Posterior cingulate gyrus (tissue), 11 donors: ENCODE data around the gene TRIOBP.
A peak's percentile ranks its signal among the peaks of the same experiment; 100 is the strongest.

Experiments
- DNase-seq, 10 donors: peaks; one replicate each; pipeline versions ENCODE4 v3.0.0 to v3.0.0-alpha.2; 2020 to 2021; ENCODE audit warnings: mixed read lengths in 3 of 10
- intact Hi-C: fragments of 100-400 bp; cut with DNase I; formaldehyde crosslinking; loops from one replicate; pipeline ENCODE4 v1.15.1; 2023

Gene TRIOBP

GRCh38 chr22:37746366-37747079, 49.7 kb downstream of the TRIOBP start:
- no peak for DNase-seq
- intact Hi-C loops, result no loop called here

GRCh38 chr22:37747080-37747714, 50.3 kb downstream of the TRIOBP start:
- intact Hi-C loops, result no loop called here
- DNase-seq, result no peak

GRCh38 chr22:37747715-37748100, 50.9 kb downstream of the TRIOBP start:
- DNase-seq, result no peak
- intact Hi-C loops, result no loop called here

GRCh38 chr22:37748659-37749058, 51.8 kb downstream of the TRIOBP start:
- intact Hi-C loops, result no loop called here
- DNase-seq, result no peak

GRCh38 chr22:37749226-37749625, 52.4 kb downstream of the TRIOBP start:
- intact Hi-C loops, result no loop called here

GRCh38 chr22:37749831-37750595, 53.2 kb downstream of the TRIOBP start:
- DNase-seq, result no peak
- intact Hi-C loops, result no loop called here

More at GRCh38 chr22:37749226-37749625, 52.4 kb downstream of the TRIOBP start:
- DNase-seq, result no peak

- intact Hi-C loops, result no loop called here
Measured at GRCh38 chr22:37750596-37751162, 53.8 kb downstream of the TRIOBP start.

GRCh38 chr22:37751449-37752188, 54.8 kb downstream of the TRIOBP start:
- intact Hi-C loops, result no loop called here
- DNase-seq, result no peak

More at GRCh38 chr22:37750596-37751162, 53.8 kb downstream of the TRIOBP start:
- DNase-seq, result peak in 1 of 10 donors; percentile 75

GRCh38 chr22:37752189-37753087, 55.6 kb downstream of the TRIOBP start:
- DNase-seq, result peak in 8 of 10 donors; percentile 36 to 92 (median 50)
- intact Hi-C loops, result no loop called here

GRCh38 chr22:37753746-37754145, 56.9 kb downstream of the TRIOBP start:
- DNase-seq, result no peak
- intact Hi-C loops, result no loop called here

- intact Hi-C loops, result no loop called here
- peak in 1 of 10 donors; percentile 77 for DNase-seq
Measured at GRCh38 chr22:37757663-37758062, 60.8 kb downstream of the TRIOBP start.

GRCh38 chr22:37758694-37759093, 61.8 kb downstream of the TRIOBP start:
- intact Hi-C loops, result no loop called here
- no peak for DNase-seq

- no peak for DNase-seq
- intact Hi-C loops, result no loop called here
Measured at GRCh38 chr22:37759281-37759680, 62.4 kb downstream of the TRIOBP start.

GRCh38 chr22:37760152-37760551, 63.3 kb downstream of the TRIOBP start:
- DNase-seq, result no peak
- intact Hi-C loops, result no loop called here

GRCh38 chr22:37762389-37762836, 65.6 kb downstream of the TRIOBP start:
- DNase-seq, result no peak
- intact Hi-C loops, result no loop called here

- DNase-seq, result no peak
- intact Hi-C loops, result no loop called here
Measured at GRCh38 chr22:37763012-37763411, 66.2 kb downstream of the TRIOBP start.

GRCh38 chr22:37763652-37764051, 66.8 kb downstream of the TRIOBP start:
- DNase-seq, result no peak
- intact Hi-C loops, result no loop called here

- intact Hi-C loops, result no loop called here
- DNase-seq, result no peak
Measured at GRCh38 chr22:37764622-37765021, 67.8 kb downstream of the TRIOBP start.

GRCh38 chr22:37765498-37765897, 68.7 kb downstream of the TRIOBP start:
- DNase-seq, result no peak
- intact Hi-C loops, result no loop called here
